Sciatic nerve (tissue), 2 donors: ENCODE data around the gene AGRP. TPM values are rescaled to one million over a fixed set of nuclear protein-coding genes. Genes with fewer than 3 reads are reported as not detected.

Experiments used
- ATAC-seq: fragments of 200-7000 bp; cut with Tn5 transposase; one replicate; pipeline ENCODE4 v1.9.1; 2020; ENCODE audit warnings: mild to moderate bottlenecking, moderate library complexity
- DNase-seq: peaks from one replicate; pipeline ENCODE4 v3.0.0-alpha.2; 2020; ENCODE audit warnings: low spot score
- intact Hi-C: fragments of 100-400 bp; cut with DNase I; formaldehyde crosslinking; loops from one replicate; pipeline ENCODE4 v1.14.2; 2022
- total RNA-seq: library from RNA; stranded (reverse); fragmentation: NEBNext Ultra II Directional; extraction: Animal tissue kit (Norgen Biotek cat#: 25700); gene quantifications from one replicate; pipeline ENCODE4 v1.2.1, GENCODE V29; 2021
- donor health status: DM: no; HTN: no; CAD: no.
- donor health status: DM: no; HTN: no; CAD: no.

The AGRP gene
- total RNA-seq, 1 donor from 2014 or later = not detected

GRCh38 chr16:67436640-67437193, 46.6 kb downstream of the AGRP start:
- no peak for DNase-seq
- ATAC-seq = no peak
- intact Hi-C loops = no loop called here

- ATAC-seq (no peak), DNase-seq (no peak)
- intact Hi-C loops = no loop called here
Observed at GRCh38 chr16:67435758-67436164, 47.6 kb downstream of the AGRP start.

GRCh38 chr16:67433131-67433719, 50.1 kb downstream of the AGRP start:
- DNase-seq = no peak
- ATAC-seq = no peak
- intact Hi-C loops = no loop called here

Other genes starting within 250 kb of the AGRP start
- 35.3 TPM for gene FHOD1, start 236.1 kb downstream of the AGRP start, total RNA-seq
- 1.2 TPM for gene SLC9A5, start 234.6 kb downstream of the AGRP start, total RNA-seq
- gene PLEKHG4, start 204.0 kb downstream of the AGRP start, total RNA-seq = 15.0 TPM
- 0.53 TPM for gene KCTD19, start 156.8 kb downstream of the AGRP start, total RNA-seq
- gene LRRC36, start 156.7 kb downstream of the AGRP start, total RNA-seq = 1.5 TPM
- gene TPPP3, start 90.0 kb downstream of the AGRP start, total RNA-seq = 12.5 TPM
- gene ZDHHC1, start 67.1 kb downstream of the AGRP start, total RNA-seq = 16.3 TPM
- 0.53 TPM for gene HSD11B2, start 52.4 kb downstream of the AGRP start, total RNA-seq
- 46.4 TPM for gene ATP6V0D1, start 2.4 kb downstream of the AGRP start, total RNA-seq
- 116 TPM for gene RIPOR1, start 45.3 kb upstream of the AGRP start, total RNA-seq
- 44.0 TPM for gene CTCF, start 79.0 kb upstream of the AGRP start, total RNA-seq
- 2.8 TPM for gene CARMIL2, start 161.6 kb upstream of the AGRP start, total RNA-seq
- gene ACD, start 176.7 kb upstream of the AGRP start, total RNA-seq = 21.2 TPM
- gene PARD6A, start 177.4 kb upstream of the AGRP start, total RNA-seq = 5.6 TPM
- gene ENKD1, start 183.2 kb upstream of the AGRP start, total RNA-seq = 19.7 TPM
- 8.6 TPM for gene C16orf86, start 183.3 kb upstream of the AGRP start, total RNA-seq
- gene GFOD2, start 235.8 kb upstream of the AGRP start, total RNA-seq = 16.8 TPM